NK-92 treated with Interleukin-12 subunit alpha and Interleukin-12 subunit beta, amount 100 ng/mL, for 24 hours (cell line): ENCODE data around the gene CELF2.

Source experiments
- DNase-seq: peaks from one replicate; lab custom pipeline; 2025; lab: John Stamatoyannopoulos, UW

The CELF2 gene

GRCh38 chr10:11224792-11225416 lies 207.2 kb downstream of the CELF2 start:
- DNase-seq: no peak

DNA sequence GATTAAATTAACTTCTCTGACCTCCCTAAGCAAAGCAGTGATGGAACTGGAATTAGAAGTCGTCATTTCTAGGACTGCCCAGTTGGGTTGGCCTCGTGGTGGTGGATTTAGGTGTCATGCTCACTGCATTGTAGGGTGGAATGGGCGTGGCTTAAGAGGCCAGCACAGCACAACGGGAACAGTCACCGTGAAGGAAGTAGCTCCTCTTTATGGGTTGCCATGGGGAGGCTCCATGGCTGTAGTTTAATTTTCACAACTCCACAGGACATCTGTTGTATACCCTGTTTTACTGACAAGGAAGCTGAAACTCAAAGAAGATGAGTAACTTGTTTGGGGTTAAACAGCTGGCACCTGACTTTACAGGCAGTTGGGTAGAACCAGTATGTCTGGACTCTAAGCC lies 208.3 kb downstream of the CELF2 start:
- no peak for DNase-seq

GRCh38 chr10:11227103-11227502 lies 209.4 kb downstream of the CELF2 start:
- DNase-seq: no peak

- no peak for DNase-seq
Measured at GRCh38 chr10:11229893-11230292, 212.2 kb downstream of the CELF2 start.

DNA sequence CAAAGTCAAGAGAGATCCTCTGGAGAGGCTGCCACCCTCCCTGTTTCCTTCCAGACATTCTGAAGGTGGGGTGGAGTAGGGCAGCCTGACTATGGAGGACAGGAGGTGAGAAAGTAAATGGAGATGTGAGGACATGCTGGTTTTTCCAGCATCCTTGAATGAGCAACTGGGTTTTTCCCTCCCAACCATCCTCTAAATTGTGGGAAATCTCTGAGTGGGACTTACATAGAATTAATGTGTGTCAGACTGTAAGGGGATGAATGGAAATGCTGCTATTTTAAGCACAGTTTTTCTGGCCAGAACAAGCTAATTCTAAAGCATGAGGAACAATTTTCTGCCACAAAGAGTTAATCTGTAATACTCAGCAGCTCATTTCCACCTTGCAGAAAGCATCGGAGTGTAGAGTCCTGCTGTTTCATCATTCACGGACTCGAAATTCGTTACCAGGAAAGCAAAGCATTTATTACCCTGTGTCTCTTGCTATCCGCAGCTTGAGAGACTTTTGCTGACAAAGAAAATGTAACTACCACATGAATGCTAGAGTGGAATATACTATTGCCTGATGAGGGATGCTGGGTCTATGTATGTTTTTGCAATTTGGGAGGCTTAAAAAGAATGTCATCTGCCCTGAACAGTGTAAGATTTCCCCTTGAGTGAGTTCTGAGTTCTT lies 213.0 kb downstream of the CELF2 start:
- DNase-seq: no peak

DNA sequence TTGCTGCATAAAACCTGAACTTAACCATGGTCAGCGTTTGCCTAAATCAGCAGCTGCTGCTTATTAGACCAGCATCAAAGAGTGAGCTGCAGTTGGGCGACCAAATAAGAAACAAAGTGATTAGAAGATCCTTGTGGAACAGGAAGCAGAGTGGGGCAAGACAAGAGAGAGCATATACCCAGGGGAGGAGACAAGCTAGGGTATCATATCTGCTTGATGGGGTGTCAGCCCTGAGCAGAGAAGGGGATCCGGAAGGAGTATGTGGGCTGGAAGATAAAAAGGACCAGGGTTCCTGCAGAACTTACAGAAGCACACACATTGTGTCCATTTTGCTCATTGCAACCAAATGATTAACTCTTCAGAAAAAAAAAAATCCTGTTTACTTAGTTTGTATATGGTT lies 213.6 kb downstream of the CELF2 start:
- no peak for DNase-seq

DNA sequence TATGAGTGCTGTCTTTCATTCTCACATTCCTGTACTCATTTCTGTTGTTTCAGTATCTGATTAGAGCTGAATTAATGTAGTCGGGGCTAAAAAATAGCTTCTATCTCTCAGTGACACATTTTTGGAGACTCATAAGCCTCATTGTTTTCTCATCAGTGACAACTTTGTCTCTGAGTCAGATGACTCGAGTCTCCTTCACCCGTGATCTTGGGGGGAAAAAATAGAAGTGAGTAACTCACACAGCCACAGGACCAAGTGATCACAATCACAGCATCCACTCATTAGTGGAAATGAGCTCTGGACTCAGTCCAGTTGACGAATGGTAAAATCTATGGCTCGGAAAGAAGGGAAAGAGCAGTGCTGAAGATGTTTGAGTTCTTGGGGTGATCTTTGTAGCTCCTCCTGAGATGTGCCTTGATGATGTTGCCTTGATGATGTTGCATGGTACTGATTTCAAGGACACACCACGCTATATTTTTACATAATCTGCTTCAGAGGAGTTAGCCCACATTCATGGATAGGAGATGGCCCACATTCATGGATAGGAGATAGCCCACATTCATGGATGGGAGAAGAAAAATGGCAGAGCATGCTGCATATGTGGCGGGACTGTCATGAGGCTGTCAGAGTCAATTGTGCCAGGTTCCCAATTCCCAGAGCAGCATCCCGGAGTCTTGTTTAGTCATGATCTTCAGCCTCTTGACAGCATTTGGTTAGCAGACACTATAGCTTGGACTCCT lies 214.7 kb downstream of the CELF2 start:
- no peak for DNase-seq

DNA sequence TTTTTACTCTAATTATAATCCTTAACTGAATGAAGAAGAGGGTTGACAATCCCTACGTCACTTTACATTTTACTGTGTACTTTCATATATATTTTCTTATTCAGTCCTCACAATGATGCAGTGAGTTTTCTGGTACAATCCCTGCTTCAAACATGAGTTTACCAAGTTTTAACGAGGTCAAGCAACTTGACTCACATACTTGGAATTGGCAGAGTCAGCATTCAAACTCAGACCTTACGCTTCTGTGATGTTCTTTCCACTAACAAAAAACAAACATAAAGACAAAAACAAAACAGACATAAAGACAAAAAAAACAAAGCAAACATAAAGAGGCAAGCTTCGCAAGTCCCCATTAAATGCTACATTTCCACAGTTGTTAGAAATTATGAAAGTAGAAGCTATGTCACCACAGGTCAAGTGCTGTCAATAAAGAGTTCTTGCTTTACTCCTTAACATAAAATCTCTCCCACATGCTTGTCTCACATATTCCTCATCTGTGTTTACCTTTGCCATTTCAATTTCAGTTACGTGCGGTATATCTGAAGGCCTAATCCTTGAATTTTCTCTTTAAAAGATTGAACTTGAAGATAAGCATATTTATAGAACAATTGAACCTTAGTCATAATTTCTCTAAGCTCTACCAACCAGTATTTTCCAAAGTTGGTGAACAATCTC lies 217.3 kb downstream of the CELF2 start:
- no peak for DNase-seq

DNA sequence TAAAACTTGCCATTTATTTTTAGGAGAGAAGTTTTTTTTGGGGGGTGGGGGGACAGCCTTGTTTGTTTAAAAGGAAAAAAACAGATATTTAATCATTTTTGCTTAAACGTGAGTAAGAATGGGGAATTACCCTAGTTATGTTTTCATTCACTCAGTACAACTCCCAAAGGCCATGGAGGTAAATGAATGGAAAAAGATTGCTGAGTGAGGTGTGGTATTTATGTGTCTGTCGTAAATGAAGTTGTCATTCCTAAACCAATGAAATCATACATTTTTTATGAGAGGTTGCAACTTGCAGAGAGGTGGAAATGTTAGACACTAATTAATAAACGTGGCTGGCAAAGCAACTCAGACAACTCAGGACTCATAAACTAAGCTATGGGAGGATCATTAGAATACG lies 218.1 kb downstream of the CELF2 start:
- no peak for DNase-seq

DNA sequence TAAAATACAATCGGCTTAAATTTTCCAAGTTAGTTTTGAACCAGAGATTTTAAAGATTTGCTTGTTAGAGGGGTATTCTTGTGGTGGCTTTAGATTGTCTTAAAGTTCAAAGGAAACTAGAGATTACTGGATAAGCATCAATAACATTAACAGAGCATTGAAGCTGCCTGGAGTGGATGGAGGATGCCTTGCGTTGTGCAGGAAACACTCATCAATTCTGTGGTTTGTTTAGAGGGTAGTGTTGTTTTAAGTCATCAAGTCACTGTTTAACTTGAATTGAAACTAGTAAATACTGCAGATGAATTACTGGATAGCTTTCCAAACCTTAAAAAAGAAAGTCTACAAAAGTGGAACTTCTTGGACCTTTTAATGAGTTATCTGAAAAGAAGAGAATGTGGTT lies 218.6 kb downstream of the CELF2 start:
- DNase-seq: no peak

- no peak for DNase-seq
Measured at GRCh38 chr10:11237571-11237970, 219.9 kb downstream of the CELF2 start.

GRCh38 chr10:11238893-11239292 lies 221.2 kb downstream of the CELF2 start:
- DNase-seq: no peak

- DNase-seq: no peak
Measured at GRCh38 chr10:11240641-11241040, 223.0 kb downstream of the CELF2 start.

GRCh38 chr10:11242443-11243387 lies 225.0 kb downstream of the CELF2 start:
- no peak for DNase-seq

- no peak for DNase-seq
Measured at GRCh38 chr10:11243425-11244222, 226.0 kb downstream of the CELF2 start.

DNA sequence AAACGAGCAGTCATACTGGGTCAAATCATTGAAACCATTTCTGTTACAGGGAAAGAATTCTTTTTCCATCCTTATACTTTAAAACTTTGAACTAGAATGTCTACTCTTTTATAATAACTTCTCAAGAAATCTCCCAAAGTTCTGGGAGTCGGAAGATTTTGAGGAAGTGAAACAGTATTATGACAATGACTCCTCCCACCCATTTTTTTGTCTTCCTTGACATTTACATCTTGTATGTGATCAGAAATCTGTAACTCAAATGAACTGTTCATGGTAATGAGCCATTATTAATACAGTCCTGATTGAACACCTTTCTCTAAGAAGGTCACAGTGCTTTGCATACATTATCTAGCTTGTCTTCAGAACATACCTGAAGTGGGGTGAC lies 227.4 kb downstream of the CELF2 start:
- DNase-seq: no peak

GRCh38 chr10:11245510-11245909 lies 227.8 kb downstream of the CELF2 start:
- no peak for DNase-seq

GRCh38 chr10:11245981-11246590 lies 228.4 kb downstream of the CELF2 start:
- DNase-seq: no peak

DNA sequence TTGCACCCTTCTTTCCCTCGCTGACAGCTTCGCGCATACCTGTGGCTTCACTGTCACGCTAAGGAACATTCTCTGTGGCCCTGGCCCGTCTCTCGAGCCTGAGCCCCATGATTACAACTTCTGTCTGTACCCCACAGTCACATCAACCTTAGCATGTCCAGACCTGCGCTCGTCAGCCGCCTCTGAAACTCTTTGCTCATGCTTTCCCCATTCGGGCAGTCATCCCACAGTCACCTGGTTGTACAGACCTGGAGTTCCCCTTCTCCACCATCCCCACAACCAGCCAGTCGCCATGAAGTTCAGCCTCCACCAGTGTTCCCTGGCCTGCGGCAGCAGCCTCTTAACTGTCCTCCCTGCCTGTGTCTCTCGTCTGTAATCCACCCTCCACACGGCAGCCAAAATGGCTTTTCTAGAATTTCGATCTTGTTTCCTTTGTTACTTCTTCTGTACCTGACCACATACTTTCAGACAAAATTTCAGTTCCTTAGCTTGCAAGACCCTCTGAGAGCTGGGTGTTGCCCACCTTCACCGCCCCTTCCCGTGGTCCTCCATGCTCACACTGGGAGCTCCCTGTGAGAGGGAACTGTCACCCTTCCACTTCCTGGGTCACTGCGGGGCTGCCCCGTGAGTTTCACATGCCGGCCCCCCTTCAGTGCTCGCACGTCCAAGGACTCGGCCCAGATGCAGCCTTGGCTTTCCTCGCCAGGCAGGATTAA lies 229.2 kb downstream of the CELF2 start:
- DNase-seq: no peak
